ENCODE data around the gene UNC13D.
A peak's percentile ranks its signal among the peaks of the same experiment; 100 is the strongest.

UNC13D gene

DNA sequence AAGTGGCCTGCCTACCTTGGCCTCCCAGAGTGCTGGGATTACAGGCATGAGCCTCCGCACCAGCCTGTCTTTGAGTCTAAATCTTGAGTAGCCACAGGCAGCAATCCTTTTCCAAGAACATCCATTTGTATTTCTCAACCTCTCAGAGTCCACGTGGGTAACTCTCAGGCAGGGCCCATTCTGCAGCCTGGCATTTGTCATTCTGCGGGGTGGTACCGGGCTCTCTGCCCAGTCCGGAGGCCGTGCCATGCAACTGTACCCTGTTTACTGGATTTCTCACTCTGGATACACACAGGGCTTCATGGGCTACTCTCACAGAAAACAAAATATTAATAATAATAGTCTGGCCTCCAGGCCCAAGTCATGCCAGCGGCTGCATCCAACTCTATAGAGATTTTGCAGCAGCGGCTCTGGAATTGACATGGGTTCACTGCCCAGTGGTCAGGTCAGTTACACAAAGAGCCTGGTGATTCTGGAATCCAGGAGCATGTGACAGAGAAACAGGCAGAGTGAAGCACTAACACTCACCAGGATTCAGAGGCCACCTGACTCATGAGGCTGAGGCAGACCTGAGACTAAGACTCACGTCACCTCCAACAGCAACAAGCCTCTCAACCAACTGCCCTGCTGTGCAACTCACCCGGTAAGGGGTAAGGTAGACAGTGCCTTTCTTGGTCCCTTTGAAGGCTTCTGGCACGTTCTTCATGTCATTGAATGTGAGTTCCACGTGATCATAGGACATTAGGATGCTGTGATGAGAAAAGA, 6.9 kb upstream of the UNC13D start:
- peak; percentile 42 for DNase-seq (ENCODE audit: low read depth)

DNA sequence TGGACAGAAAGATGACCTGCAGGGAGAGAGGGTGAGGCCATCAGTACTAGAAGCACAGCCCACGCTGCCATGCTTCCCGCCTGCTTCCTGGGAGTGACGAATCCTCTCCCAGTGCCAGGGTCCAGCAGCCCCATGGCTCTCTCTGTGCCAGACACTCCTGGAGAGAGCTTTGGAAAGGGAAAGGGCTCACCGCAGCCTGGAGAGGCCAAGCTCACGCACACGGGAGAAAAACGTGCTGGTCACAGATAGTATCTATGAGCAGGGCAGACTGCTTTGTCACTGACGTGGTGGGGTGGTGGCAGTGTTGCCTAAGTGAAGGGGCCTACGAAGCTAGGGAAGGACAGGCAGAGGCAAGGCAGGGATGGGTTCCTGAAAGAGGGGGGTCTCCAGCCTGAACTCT, 5.5 kb upstream of the UNC13D start:
- no peak for DNase-seq (ENCODE audit: low read depth)

DNA sequence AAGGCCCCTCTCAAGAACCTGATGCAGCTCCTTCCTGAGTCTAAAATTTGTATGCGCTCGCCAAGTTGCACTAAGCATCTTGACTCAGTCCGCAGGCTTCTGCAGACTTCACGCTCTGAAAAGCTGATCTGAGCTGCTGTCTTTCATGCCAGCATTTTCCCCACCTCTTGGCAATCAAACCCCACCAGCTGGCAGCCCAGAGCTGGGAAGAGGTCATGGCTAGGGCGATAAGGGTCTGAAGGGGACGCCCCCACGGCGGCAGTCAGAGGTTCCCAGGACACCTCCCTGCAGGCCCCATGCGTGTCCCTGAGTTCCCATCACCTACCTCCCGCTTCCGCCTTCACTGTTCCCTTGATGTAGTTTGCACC, 5.1 kb upstream of the UNC13D start:
- no peak for DNase-seq (ENCODE audit: low read depth)

DNA sequence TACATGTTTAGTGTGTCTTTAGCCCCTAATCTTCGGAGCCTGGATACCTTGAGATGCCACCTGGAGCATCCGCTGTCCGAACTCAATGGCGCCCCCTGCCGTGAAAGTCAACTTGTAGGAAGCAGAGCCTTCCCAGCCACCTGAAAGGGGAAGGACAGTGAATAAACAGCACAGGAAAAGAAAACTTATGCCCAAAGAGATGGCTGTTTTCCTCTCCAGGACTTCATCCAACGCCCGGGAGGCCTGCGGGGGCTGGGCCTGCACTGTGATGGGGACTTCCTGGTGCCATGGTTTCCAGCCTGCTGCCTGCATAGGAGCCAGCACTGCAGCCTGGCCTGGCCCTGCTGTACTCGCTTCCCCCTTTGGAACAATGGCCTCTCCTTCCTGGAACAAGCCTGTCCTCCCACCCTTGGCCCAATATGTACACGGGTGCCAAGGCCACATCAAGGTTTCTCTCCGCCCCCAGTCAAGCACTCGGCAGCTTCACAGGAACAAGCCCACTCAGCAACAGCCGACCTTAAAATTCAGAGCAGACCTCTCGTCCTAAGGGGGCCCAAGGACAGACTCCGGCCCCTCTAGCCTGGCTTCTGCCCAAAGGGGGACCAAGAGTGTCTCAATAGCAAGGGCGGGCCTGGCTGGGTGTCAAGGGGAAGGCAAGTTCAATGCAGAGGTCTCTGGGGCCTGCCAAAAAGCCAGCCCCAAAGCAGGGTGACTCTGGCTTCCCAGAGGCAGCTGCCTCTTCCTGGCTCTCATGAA, 4.5 kb upstream of the UNC13D start:
- peak; percentile 75 for DNase-seq (ENCODE audit: low read depth)

DNA sequence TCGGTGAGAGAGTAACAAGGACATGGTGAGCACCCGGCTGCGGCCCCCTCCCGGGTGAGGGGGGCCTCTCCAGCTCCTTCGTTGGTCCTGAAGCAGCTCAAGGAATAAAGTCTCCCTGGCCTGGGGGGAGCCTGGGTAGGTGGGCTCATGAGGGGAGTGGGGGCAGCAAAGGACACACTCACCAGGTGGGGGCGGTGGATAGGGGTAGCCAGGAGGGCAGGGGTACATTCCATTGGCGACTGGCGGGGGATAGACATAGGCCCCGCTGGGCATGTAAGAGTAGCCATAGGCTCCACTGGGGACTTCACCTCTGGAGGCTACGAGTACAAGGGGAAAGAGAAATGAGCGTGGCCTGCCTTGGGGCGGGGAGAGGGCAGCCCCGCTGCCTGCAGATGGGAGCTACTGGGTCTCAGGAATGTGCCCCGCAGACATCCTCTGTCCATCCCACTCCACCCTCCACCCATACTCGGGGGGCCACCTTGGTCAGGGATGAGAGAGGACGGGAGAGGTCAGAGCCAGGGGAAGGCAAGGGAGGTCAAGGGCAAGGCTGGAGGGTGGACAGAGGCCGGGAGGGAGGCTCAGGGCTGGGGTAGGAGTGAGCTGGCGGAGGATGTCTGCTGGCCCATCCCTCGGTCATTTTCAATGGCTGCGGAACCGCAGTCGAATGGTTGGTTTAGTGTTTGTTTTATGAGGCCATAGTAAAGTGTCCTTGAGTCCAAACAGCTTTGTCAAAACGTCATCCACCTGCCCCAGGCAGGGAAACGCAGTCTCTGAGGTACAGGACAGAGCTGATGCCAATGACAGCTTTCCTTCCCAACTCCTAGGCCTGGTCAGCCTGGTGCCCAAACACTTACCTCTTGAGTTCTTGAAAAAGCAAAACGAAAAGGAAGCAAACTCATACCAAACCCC, 3.7 kb upstream of the UNC13D start:
- DNase-seq (ENCODE audit: low read depth): no peak

DNA sequence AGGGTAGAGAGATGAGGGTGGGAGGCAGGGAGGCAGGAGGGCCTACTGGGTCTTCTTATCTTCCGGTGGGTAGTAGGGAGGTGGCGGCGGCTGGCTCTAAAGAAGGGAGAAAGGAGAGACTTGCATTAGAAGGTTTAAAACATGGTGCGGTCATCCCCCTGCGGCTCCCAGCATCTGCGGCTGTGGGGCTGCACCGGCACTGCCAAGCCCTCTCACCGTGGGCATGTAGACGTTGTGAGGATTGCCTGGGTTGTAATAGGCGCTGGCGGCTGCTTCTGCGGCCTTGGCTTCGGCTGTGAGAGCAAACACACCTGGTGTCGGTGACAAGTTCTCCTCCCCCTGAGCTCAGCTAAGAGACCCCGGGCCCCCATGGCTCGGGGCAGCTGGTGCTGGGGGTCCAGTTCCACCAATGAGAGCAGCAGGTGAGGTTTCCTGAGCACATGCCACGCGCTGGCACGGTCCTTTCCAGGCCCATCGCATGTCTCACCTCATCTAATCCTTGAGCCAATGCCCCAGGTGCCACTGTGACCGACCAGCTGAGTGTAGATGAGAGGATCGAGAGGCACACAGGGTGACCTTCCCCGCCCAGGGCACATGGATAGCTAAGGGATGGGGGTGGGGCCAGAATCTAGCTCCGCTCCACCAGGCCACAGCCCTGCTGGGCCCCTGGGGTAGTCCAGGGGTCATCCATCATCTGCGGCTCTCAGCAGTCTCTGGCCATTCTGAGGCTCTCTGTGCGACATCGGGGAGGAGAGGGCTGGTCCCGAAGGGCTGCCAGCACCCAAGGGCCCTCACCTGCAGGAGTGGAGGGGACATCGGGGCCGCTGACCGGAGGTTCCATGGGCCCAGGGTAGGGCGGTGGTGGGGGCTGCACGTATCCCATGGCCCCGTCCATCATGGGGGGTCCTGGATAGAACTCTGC, 2.7 kb upstream of the UNC13D start:
- DNase-seq (ENCODE audit: low read depth): no peak

DNA sequence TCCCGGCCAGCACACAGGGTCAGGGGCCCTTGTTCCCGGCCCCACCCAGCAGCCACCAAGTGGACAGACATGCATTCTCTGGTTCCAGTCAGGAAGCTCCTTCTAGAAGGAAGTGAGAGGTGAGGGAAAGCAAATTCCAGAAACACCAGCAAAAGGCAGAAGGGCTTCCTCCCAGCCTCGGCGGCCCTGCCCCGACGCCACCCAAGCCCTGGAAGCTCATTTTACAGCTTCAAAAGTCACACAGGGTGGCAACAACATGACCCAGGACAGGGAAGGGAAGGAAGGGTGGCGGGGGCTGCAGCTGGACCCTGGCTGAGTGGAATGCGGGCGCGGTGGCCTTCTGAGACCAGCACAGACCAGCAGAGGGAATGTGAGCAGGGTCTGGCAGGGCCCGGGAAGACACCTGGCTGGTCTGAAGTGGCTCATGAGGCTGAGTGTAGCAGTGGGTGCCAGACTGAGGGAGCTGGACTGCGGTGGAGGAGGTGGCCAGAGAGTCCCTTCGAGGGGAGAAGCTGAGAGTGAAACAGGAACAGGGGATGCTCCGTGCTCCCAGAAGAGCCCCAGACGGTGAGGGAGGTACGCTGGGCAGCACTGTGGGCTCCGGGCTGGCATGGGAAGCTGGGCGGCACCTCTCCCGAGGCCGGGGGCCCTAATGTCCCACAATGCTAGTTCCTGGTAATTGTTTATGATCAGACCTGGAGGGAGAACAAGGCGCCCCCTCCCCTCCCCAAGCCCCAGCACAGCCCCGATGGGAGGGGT, 1.9 kb upstream of the UNC13D start:
- DNase-seq (ENCODE audit: low read depth): no peak

DNA sequence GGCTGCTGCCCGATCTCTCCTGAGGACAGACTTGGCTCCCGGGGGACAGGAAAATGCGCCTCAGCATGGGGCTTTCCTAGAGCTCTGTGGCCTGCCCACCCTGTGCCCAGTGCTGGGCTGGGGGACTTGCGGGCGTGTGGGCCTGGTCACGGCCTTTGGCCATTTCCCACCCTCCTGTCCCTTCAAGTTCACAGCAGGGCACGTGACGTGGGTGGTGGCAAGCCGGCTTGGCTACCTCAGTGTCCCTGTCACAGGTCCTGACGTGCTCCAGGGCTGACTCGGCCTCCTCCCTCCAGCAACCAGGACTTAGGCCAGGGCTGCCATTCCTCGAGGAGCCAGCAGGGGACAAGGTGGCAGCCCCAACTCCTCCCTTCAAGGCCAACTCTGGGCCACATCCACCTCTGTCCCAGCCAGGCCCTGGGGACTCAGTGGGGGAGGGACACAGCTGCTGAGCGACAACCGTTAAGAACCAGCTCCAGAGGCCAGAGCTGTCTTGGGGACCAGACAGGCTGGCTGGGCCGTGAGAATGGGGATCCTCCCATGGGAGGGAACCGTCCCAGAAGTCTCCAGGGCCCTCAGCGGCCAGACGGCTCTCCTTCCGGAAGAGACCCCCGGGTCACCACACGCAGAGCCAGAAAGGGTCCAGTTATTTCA, 981 bp upstream of the UNC13D start:
- DNase-seq (ENCODE audit: low read depth): peak; percentile 83

DNA sequence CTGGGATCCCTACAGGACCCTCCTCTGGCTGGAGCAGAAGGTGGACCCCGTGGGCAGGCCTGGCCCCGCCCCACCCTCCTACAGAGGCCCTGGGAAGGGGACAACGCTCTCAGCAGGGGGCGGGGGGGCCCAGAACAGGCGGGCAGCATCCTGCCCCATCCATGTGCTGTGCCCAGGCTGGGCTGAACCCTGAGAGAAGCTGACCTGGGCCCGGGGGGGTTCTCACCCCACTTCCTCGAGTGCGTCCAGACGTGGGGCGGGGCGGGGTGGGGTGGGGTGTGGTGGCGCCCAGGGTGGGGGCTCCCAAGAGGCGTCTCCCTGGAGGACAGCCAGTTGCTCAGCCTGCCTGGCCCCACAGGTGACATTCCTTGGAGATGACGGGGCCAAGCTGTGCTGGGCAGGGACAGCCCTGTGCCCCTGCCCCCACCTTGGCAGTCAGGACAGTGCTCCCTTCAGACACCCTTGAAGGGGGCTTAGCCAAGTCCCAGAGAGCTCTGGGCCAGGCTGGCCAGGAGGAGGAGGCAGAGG, 390 bp upstream of the UNC13D start:
- DNase-seq (ENCODE audit: low read depth): no peak

DNA sequence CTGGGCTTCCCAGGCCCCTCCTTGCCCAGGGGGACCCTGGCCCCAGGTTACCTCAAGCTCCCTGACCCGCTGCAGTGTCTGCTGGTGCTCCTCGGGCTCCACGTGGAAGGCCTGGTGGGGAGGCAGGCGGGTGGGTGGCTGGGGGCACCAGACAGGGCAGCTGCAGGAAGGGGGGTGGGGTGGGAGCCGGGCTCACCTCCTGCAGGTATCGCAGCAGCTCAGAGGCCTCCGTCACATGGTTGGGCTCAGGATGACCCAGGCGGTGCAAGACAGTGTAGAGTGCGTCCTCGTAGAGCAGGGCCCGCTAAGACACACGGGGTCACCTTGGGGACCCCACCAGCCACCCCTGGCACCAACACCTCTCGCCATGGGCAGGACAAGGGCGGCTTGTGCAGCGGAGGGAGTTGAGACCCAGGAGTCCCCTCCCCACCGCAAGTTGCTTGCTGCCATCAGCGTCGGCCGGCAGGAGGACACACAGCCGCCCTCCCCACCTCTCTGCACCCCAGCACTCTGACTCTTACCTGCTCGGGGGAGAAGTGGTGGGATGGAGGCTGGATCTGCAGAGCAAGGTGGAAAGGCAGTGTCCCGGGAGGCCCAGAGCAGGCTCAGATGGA, 1.1 kb downstream of the UNC13D start:
- DNase-seq (ENCODE audit: low read depth): no peak

DNA sequence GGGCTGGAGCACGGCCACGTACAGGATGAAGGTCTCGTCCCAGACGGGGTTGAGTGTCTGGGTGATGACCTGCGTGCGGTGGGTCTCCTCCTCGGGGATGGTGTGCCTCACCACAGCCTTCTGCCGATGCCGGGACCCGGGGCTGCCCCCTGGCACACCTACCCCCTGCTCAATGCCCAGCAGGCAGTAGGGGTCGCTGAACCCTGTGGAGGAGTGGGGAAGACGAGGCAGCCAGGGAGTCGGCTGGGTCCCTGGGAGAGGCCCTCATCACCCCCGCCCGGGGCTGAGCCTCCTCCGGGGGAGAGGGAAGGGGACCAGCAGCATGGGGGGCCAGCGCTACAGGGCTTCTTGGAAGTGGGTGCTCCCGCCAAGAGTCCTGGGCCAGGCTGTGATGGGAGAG, 1.8 kb downstream of the UNC13D start:
- DNase-seq (ENCODE audit: low read depth): no peak

DNA sequence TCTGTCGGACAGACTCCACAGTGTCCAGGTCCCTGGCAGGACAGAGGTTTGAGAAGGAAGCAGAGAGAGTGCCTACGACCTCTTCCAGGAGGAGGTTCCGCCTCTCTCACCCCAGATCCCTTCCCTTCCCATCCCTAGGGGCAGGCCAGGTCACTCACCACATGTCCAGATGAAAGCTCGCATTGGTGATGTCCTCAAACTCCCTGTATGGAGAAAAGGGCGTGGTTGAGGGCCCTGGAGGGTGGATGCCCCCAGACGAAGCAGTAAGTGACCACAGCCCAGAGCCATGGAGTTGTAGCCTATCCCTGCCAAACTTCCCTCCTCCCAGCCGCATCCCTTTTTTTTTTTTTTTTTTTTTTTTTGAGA, 3.4 kb downstream of the UNC13D start:
- no peak for DNase-seq (ENCODE audit: low read depth)

DNA sequence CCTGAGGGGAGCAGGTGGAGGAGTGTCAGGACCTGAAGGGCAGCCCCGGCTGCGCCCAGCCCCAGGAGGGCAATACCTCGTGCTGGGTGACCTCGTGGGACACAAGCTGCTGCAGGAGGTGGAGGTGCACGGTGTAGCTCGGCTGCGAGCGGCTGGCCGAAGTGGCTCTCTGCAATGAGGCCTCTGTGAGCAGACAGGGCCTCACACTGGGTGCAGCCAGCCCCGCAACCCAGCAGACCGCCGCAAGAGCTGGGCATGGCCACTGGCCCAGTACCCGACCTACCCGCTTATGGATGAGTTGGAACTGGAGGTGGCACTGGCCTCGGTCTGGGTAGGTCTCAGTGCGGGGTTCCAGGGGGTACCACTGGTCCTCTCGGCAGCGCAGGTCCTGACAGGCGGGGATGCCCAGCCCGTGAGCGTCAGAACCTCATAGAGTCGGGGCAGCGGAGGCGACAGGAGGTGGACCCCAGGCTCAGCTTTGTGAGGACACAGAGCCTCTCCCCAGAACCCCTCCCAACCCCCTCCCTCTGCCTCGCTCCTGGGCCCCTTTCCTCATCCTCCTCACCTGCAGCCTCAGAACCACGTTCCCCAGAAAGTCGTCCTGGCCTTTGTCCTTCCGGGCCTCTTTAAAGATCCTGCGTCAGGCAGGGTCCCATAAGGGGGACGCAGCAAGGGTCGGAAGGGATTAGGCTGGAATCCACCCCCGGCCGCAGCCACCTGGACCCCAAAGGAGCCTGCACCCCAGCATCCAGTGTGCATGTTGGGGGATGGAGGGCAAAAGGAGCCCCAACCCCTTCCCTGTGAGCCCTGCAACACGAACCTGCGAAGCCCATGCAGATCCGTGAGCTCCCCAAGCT, 4.0 kb downstream of the UNC13D start:
- DNase-seq (ENCODE audit: low read depth): no peak

DNA sequence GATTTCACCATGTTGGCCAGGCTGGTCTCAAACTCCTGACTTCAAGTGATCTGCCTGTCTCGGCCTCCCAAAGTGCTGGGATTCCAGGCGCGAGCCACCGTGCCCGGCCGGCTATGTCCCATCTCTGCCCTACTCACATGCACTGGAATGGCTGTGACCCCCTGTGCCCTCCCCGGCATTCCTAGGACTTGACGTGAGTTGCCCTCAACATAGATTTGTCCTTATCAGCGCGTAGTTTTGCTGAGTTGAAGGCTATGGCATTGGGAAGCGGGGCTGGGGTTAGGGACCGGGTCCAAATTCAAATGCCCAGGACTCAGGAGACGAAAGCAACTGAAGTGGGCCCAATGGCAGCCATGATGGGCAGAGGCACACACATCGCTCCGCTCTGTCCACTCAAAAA, 5.8 kb downstream of the UNC13D start:
- no peak for DNase-seq (ENCODE audit: low read depth)

DNA sequence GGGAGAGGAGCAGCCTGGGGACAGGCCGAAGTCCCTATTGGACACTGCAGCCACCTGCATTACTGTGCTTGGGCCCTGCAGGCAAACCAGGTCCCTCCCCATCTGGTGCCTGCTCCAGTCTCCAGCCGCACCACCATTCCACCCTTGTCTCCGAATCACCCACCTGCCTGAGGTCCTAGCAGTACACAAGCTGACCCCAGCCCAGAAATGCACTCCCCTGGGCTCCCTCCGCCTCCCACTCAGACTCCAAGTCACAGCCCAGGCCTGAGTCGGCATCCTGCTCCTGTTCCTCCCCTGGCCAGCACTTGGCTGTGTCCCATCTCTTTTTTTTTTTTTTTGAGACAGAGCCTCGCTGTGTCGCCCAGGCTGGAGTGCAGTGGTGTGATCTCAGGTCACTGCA, 6.3 kb downstream of the UNC13D start:
- DNase-seq (ENCODE audit: low read depth): no peak

DNA sequence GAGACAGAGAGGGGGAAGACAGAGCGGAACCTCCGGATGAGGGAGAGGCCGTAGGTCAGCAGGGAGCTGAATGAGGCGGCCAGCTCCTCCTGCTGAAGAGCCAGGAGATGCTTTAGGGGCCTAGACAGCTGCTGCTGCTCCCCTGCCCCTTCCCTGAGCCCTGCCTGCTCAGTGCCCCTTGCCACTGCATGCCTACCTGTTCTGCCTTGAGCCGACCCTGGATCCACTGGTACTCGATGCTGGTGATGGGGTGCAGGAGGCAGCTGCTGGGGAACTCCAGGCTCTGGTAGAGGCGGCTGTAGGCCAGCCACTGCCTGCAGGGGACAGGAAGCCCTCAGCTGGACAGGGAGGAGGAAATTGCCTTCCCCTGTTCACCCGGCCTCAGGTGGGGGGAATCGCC, 7.6 kb downstream of the UNC13D start:
- DNase-seq (ENCODE audit: low read depth): no peak

DNA sequence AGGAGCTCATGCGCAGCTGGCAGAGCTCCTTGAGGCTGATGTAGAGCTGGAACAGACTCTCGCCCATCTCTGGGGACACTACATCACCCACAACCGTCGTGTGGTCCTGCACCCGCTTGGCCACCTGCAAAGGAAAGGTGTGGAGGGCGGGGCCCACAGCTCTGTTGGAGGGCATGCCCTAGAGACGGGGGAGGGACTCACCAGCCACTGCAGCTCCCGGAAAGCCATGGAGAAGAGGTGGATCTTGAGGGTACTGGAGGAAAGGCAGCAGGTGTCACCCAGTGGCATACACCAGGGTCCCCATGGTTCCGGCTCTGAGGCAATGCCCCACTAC, 8.6 kb downstream of the UNC13D start:
- DNase-seq (ENCODE audit: low read depth): no peak

DNA sequence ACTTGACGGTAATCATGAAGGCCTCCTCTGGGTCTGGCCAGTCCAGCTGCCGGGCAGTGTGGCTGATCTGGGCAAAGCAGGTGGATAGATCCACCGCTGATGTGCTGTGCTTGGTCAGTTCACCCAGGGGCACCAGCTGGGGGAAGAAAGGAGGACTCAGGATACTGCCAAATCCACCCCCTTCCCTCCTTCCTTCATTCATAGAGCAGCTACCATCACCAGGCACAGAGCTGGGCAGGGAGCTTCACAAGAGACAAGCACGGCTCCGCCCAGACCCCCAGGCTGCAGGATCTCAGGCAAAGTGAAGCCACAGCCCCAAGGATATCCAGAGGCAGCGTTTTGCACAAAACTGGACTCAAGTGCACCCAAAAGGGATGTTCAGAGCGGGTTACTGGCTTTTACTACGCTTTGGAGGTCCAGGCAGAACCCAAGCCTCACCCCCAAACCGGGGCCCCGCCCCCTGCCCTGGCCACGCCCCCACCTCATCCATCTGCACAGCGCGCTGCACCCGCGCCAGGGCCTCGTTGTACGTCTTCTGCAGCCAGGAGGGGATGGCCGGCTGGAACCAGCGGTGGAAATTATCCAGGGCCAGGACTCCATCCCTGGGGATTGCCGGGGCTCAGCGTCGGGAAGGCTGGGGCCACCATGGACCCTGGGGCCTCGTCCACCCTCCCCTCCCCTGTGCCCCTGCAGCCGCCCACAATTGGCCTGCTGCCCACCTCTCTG, 9.1 kb downstream of the UNC13D start:
- DNase-seq (ENCODE audit: low read depth): no peak
